Keratinocyte (primary cell): ENCODE data around the gene MT1E.

ENCODE experiments used
- EZH2 ChIP-seq: IDR thresholded peaks from one replicate; pipeline ENCODE4 v1.6.1; 2012; ENCODE audit warnings: inconsistent platforms, mild to moderate bottlenecking, low read length, moderate library complexity
- TF ChIP-seq, protein P1 (sequence below), 3 experiments: IDR thresholded peaks in 1 of 3; conservative IDR thresholded peaks in 1 of 3; optimal IDR thresholded peaks in 1 of 3; 2 replicates in 2 of 3; 3 replicates in 1 of 3; pipeline versions ENCODE3 to v1.5.1; 2011; ENCODE audit warnings: low read length in 3 of 3, mild to moderate bottlenecking in 3 of 3, moderate library complexity in 2 of 3, control low read depth in 1 of 3, inconsistent platforms in 1 of 3; ENCODE audit not compliant: insufficient read depth in 2 of 3; ENCODE audit errors: extremely low read depth in 1 of 3

DNA sequence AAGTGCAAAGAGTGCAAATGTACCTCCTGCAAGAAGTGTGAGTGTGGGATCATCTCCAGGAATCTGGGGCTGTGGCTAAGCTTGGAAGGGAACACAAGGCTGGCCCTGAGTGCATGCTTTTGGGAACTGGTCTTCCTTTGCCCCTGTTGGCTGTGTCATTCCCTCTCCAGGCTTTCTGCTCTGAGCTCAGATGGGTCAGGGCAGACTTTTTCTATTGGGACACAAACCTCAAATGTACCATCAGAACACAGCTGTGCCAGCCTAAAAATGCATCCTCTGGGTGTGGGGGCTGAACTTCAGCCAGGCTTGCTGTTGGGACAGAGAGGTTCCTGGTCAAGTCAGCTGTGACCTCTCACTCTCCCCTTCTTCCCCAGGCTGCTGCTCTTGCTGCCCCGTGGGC, 27.0 kb downstream of the MT1E start:
- TF ChIP-seq, protein P1, sequence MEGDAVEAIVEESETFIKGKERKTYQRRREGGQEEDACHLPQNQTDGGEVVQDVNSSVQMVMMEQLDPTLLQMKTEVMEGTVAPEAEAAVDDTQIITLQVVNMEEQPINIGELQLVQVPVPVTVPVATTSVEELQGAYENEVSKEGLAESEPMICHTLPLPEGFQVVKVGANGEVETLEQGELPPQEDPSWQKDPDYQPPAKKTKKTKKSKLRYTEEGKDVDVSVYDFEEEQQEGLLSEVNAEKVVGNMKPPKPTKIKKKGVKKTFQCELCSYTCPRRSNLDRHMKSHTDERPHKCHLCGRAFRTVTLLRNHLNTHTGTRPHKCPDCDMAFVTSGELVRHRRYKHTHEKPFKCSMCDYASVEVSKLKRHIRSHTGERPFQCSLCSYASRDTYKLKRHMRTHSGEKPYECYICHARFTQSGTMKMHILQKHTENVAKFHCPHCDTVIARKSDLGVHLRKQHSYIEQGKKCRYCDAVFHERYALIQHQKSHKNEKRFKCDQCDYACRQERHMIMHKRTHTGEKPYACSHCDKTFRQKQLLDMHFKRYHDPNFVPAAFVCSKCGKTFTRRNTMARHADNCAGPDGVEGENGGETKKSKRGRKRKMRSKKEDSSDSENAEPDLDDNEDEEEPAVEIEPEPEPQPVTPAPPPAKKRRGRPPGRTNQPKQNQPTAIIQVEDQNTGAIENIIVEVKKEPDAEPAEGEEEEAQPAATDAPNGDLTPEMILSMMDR (optimal IDR thresholded peaks at IDR 0.05 in 1 of 3, IDR thresholded peaks at IDR 0.05 in 1 of 3, conservative IDR thresholded peaks at IDR 0.05 in 1 of 3; ENCODE audit: extremely low read depth in 1 of 3, insufficient read depth in 2 of 3, low read length in 3 of 3): no peak
- no peak for TF ChIP-seq EZH2
